Endothelial cell of umbilical vein (primary cell): ENCODE measurements around the gene RAB35. TPM values are rescaled to one million over a fixed set of nuclear protein-coding genes. Genes with fewer than 3 reads are reported as not detected.

Experiments used
- BruUV-seq: library from RNA; stranded (reverse); fragments of 400-500 nt; replicated peaks from 2 replicates; lab custom pipeline; 2021; lab: Mats Ljungman, UMichigan
- CTCF ChIA-PET: fragments of 300-600, 350-600 bp; sonication (Branson Sonifier 250); formaldehyde crosslinking; loops from one replicate; lab custom pipeline; 2021; ENCODE audit warnings: antibody characterized with exemption, inconsistent platforms; lab: Charles Lee
- POLR2A ChIA-PET: fragments of 300-600, 350-600 bp; sonication (Branson Sonifier 250); formaldehyde crosslinking; loops from one replicate; lab custom pipeline; 2021; ENCODE audit warnings: antibody characterized with exemption, inconsistent platforms; lab: Charles Lee
- DNase-seq: peaks from one replicate; pipeline ENCODE4 v3.0.0-alpha.2; 2011; ENCODE audit warnings: low read depth, low spot score
- FAIRE-seq: peaks from 2 replicates; lab custom pipeline; 2011; peaks lifted over from hg19 to GRCh38; lab: Jason Lieb, UNC
- H2AFZ ChIP-seq: 2 replicates; pipeline ENCODE4 v1.6.0; 2012; ENCODE audit warnings: low read depth, low read length, control low read depth, inconsistent platforms
- H3K27ac ChIP-seq: 2 replicates; pipeline ENCODE4 v1.5.1; 2011; ENCODE audit warnings: low read depth, mild to moderate bottlenecking, control low read depth, low read length, moderate library complexity; ENCODE audit not compliant: insufficient read depth
- H3K27me3 ChIP-seq, 2 experiments: 2 replicates each; pipeline versions ENCODE4 v1.6.0 to v1.6.1; 2011; ENCODE audit warnings: low read length in 2 of 2, mixed read lengths in 1 of 2; ENCODE audit not compliant: control insufficient read depth in 2 of 2, insufficient read depth in 2 of 2
- H3K36me3 ChIP-seq, 2 experiments: 2 replicates in 1 of 2; 3 replicates in 1 of 2; pipeline ENCODE4 v1.5.1; 2011; ENCODE audit warnings: low read length in 2 of 2, mild to moderate bottlenecking in 1 of 2, moderate library complexity in 1 of 2; ENCODE audit not compliant: control insufficient read depth in 2 of 2, insufficient read depth in 2 of 2; ENCODE audit errors: extremely low read depth in 1 of 2
- H3K4me1 ChIP-seq: 3 replicates; pipeline ENCODE4 v1.5.1; 2011; ENCODE audit warnings: mild to moderate bottlenecking, low read length; ENCODE audit not compliant: control insufficient read depth, insufficient read depth; ENCODE audit errors: extremely low read depth
- H3K4me2 ChIP-seq: 2 replicates; pipeline ENCODE4 v1.6.1; 2011; ENCODE audit warnings: low read length, control low read depth, mixed read lengths; ENCODE audit not compliant: insufficient read depth
- H3K4me3 ChIP-seq, 3 experiments: fragments of 200-600 bp in 1 of 3; sonication (generic), shearing (Covaris generic) in 1 of 3; replicated peaks in 1 of 3; 2 replicates each; pipeline ENCODE4 v1.5.1; 2011 to 2016; ENCODE audit warnings: control low read depth in 3 of 3, low read length in 3 of 3, mild to moderate bottlenecking in 2 of 3, inconsistent platforms in 1 of 3, low read depth in 1 of 3, moderate library complexity in 1 of 3; ENCODE audit not compliant: insufficient read depth in 1 of 3
- H3K79me2 ChIP-seq: 2 replicates; pipeline ENCODE4 v1.6.0; 2012; ENCODE audit warnings: low read length, inconsistent platforms; ENCODE audit not compliant: control insufficient read depth, insufficient read depth
- H3K9ac ChIP-seq: replicated peaks from 2 replicates; pipeline ENCODE3; 2011; ENCODE audit warnings: low read length, control low read depth; ENCODE audit not compliant: insufficient read depth; ENCODE audit errors: extremely low read depth
- H3K9me1 ChIP-seq: replicated peaks from 3 replicates; pipeline ENCODE4 v1.6.0; 2011; ENCODE audit warnings: mild to moderate bottlenecking, low read length; ENCODE audit not compliant: control insufficient read depth, insufficient read depth; ENCODE audit errors: extremely low read depth
- H3K9me3 ChIP-seq: replicated peaks from 2 replicates; pipeline ENCODE4 v1.5.1; 2012; ENCODE audit warnings: low read length, inconsistent platforms; ENCODE audit not compliant: control insufficient read depth, insufficient read depth
- H4K20me1 ChIP-seq: replicated peaks from 2 replicates; pipeline ENCODE3; 2011; ENCODE audit warnings: mild to moderate bottlenecking, low read length; ENCODE audit not compliant: control insufficient read depth, insufficient read depth; ENCODE audit errors: extremely low read depth
- EZH2 ChIP-seq: IDR thresholded peaks from 2 replicates; pipeline ENCODE4 v1.6.1; 2012; ENCODE audit warnings: borderline replicate concordance, low read depth, mild to moderate bottlenecking, moderate library complexity, low read length, inconsistent platforms; ENCODE audit not compliant: severe bottlenecking
- FOS ChIP-seq: IDR thresholded peaks from 2 replicates; pipeline ENCODE4 v1.6.1; 2011; ENCODE audit warnings: mild to moderate bottlenecking, low read length, moderate library complexity, borderline replicate concordance; ENCODE audit not compliant: insufficient read depth
- GATA2 ChIP-seq: IDR thresholded peaks from 2 replicates; pipeline ENCODE4 v1.7.0; 2011; ENCODE audit warnings: low read depth, mild to moderate bottlenecking, moderate library complexity, mixed read lengths, low read length; ENCODE audit not compliant: insufficient read length, insufficient read depth
- JUN ChIP-seq: IDR thresholded peaks from 2 replicates; pipeline ENCODE4 v1.6.1; 2011; ENCODE audit warnings: borderline replicate concordance, low read depth; ENCODE audit not compliant: insufficient read length, insufficient read depth
- MAX ChIP-seq: IDR thresholded peaks from 2 replicates; pipeline ENCODE4 v1.6.1; 2011; ENCODE audit not compliant: insufficient read depth, insufficient read length
- MYC ChIP-seq: IDR thresholded peaks from one replicate; pipeline ENCODE4 v1.6.1; 2011; ENCODE audit warnings: mild to moderate bottlenecking, low read depth, low read length
- POLR2A ChIP-seq: IDR thresholded peaks from 2 replicates; pipeline ENCODE4 v1.6.1; 2012; ENCODE audit warnings: low read depth, mild to moderate bottlenecking, control low read depth, low read length
- POLR2AphosphoS5 ChIP-seq: IDR thresholded peaks from 2 replicates; pipeline ENCODE4 v1.6.1; 2012; ENCODE audit warnings: low read depth, mild to moderate bottlenecking, control low read depth, low read length, moderate library complexity; ENCODE audit not compliant: insufficient read depth
- dilution Hi-C: fragments of 300-500 bp; cut with MboI; formaldehyde crosslinking; loops from one replicate; pipeline ENCODE4 v1.15.0; 2019; ENCODE audit warnings: low sequenced_read_pairs; ENCODE audit not compliant: extremely low pct_ligation_motif_present
- intact Hi-C: fragments of 100-400 bp; cut with micrococcal nuclease; formaldehyde crosslinking; loops from one replicate; pipeline ENCODE4 v1.10.0; 2022
- polyA plus RNA-seq, 4 experiments: library from polyadenylated mRNA; depleted of rRNA in 3 of 4; stranded (reverse) in 3 of 4; unstranded in 1 of 4; fragments of >200 nt; gene quantifications; 2 replicates each; pipeline versions ENCODE4 v1.2.1 to v1.2.3, GENCODE V29; 2011 to 2012; ENCODE audit warnings: missing spikeins in 1 of 4
- total RNA-seq: library from RNA; stranded (reverse); gene quantifications from 2 replicates; pipeline ENCODE4 v1.2.3, GENCODE V29; 2021
- TF ChIP-seq, protein P1 (sequence below), 2 donors: IDR thresholded peaks; 1 replicate in 1 of 2; 2 replicates in 1 of 2; pipeline ENCODE4 v1.5.1; 2011; ENCODE audit warnings: low read length in 2 of 2, mild to moderate bottlenecking in 2 of 2, moderate library complexity in 2 of 2, control low read depth in 1 of 2, inconsistent platforms in 1 of 2, low read depth in 1 of 2; ENCODE audit not compliant: insufficient read depth in 1 of 2; ENCODE audit errors: extremely low read depth in 1 of 2

The RAB35 gene
- total and polyA plus RNA-seq, 2 donors (not counting 3 experiments of a cell fraction or from before 2014, with no cell fraction given) = 70.5 to 80.3 TPM

GRCh38 chr12:120092551-120093335 lies 23.8 kb downstream of the RAB35 start:
- POLR2A ChIA-PET = no interaction called here
- CTCF ChIA-PET = no interaction called here
- no peaks in the 10 kb centered on the region for H3K4me1 ChIP-seq
- dilution Hi-C loops (no loop called here), intact Hi-C loops (no loop called here)
- no peaks in the 10 kb centered on the region for H3K79me2 ChIP-seq
- FAIRE-seq = no peak
- H3K27me3 ChIP-seq = no peaks in the 10 kb centered on the region
- peaks cover 0 to 18% of the 10 kb centered on the region in 2 experiments for H3K36me3 ChIP-seq
- no peak overlapping the region for H2AFZ ChIP-seq
- H3K4me2 ChIP-seq = no peak overlapping the region
- no peak overlapping the region for H3K9ac ChIP-seq
- no peak for DNase-seq
- no peaks in the 10 kb centered on the region for H3K9me3 ChIP-seq
- H3K9me1 ChIP-seq = no peaks in the 10 kb centered on the region
- H3K4me3 ChIP-seq = no peak overlapping the region
- TF ChIP-seq GATA2 (no peak), JUN (no peak), MAX (no peak), MYC (no peak), EZH2 (no peak), FOS (no peak), POLR2AphosphoS5 (no peak), POLR2A (no peak)
- TF ChIP-seq, protein P1, sequence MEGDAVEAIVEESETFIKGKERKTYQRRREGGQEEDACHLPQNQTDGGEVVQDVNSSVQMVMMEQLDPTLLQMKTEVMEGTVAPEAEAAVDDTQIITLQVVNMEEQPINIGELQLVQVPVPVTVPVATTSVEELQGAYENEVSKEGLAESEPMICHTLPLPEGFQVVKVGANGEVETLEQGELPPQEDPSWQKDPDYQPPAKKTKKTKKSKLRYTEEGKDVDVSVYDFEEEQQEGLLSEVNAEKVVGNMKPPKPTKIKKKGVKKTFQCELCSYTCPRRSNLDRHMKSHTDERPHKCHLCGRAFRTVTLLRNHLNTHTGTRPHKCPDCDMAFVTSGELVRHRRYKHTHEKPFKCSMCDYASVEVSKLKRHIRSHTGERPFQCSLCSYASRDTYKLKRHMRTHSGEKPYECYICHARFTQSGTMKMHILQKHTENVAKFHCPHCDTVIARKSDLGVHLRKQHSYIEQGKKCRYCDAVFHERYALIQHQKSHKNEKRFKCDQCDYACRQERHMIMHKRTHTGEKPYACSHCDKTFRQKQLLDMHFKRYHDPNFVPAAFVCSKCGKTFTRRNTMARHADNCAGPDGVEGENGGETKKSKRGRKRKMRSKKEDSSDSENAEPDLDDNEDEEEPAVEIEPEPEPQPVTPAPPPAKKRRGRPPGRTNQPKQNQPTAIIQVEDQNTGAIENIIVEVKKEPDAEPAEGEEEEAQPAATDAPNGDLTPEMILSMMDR (IDR thresholded peaks at IDR 0.05; ENCODE audit: extremely low read depth in 1 of 2, insufficient read depth in 1 of 2, low read depth in 1 of 2, low read length in 2 of 2) = no peak
- H4K20me1 ChIP-seq = no peaks in the 10 kb centered on the region
- no TSS peak for BruUV-seq
- H3K27ac ChIP-seq = no peak overlapping the region
